SH-SY5Y (cell line): ENCODE results near the gene SPTBN4.

Experiments
- GATA2 ChIP-seq: IDR thresholded peaks from 2 replicates; pipeline ENCODE4 v1.6.1; 2011; ENCODE audit warnings: mild to moderate bottlenecking, low read depth, low read length
- GATA3 ChIP-seq: IDR thresholded peaks from 2 replicates; pipeline ENCODE4 v1.6.1; 2011; ENCODE audit warnings: low read depth, mild to moderate bottlenecking, low read length, moderate library complexity

SPTBN4 gene

DNA sequence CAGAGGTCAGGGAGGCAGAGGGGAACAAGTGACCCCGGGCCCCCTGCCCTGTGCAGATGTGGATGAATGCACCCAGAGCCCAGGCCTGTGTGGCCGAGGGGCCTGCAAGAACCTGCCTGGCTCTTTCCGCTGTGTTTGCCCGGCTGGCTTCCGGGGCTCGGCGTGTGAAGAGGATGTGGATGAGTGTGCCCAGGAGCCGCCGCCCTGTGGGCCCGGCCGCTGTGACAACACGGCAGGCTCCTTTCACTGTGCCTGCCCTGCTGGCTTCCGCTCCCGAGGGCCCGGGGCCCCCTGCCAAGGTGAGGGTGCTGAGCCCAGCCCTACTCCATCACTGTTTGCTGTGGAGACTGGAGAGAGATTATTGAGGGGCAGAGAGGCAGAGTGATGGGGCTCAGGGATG is 144.3 kb downstream of the SPTBN4 start:
- TF ChIP-seq GATA3 = no peak
- TF ChIP-seq GATA2 = no peak

DNA sequence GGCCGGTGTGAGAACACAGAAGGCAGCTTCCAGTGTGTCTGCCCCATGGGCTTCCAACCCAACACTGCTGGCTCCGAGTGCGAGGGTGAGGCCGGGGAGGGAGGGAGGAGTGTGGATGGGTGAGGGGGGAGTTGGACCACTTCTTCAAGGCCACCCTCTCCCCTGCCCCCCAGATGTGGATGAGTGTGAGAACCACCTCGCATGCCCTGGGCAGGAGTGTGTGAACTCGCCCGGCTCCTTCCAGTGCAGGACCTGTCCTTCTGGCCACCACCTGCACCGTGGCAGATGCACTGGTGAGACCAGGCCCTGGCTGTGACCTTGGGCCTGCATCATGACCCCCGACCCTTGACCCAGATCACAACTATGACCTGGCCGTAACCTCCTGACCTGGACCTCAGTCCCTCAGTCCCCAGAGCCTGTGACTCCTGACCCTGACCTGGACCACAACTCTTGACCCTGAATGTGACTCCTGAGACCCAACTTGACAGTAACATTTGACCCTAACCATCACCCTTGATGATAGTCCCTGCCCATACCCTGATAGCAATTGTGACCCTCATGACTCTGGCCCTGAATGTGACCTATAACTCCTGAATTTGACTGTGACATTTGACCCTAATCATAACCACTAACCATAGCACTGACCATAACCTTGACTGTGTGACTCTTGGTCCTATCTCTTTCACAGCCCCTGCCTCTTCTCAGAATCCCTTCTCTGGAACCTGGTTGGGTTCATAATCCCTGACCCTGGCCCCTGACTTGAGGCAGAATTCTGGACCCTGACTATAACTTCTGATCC is 145.3 kb downstream of the SPTBN4 start:
- TF ChIP-seq GATA2 (no peak), GATA3 (no peak)

DNA sequence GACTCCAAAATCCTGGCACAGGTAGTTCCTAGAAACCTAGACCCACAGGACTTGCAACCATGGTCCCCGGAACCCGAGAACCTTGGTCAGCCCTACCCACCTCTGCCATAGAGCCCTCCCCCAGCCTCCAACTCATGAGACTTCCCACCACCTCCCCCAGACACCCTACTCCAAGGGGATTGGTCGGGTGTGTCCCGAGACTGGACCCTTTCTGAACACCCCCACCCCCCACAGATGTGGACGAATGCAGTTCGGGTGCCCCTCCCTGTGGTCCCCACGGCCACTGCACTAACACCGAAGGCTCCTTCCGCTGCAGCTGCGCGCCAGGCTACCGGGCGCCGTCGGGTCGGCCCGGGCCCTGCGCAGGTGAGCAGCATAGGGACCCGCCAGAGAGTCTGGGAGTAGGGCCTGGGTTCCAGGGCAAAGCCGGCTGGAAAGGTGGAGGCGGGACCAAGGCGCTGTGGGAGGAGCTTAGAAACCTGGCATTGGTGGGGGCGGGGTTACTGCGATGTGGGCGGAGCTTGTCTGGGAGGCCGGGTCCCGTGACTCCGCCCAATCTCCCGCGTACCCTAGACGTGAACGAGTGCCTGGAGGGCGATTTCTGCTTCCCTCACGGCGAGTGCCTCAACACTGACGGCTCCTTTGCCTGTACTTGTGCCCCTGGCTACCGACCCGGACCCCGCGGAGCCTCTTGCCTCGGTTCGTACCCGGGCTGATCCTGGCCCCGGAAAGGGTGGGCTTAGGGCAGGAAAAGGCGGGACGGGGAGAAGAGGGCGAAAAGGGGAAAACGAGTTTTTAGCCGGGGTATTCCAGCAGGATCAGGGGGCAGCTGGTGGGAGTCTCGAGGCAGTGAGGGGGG is 146.3 kb downstream of the SPTBN4 start:
- TF ChIP-seq GATA2 (no peak), GATA3 (no peak)

DNA sequence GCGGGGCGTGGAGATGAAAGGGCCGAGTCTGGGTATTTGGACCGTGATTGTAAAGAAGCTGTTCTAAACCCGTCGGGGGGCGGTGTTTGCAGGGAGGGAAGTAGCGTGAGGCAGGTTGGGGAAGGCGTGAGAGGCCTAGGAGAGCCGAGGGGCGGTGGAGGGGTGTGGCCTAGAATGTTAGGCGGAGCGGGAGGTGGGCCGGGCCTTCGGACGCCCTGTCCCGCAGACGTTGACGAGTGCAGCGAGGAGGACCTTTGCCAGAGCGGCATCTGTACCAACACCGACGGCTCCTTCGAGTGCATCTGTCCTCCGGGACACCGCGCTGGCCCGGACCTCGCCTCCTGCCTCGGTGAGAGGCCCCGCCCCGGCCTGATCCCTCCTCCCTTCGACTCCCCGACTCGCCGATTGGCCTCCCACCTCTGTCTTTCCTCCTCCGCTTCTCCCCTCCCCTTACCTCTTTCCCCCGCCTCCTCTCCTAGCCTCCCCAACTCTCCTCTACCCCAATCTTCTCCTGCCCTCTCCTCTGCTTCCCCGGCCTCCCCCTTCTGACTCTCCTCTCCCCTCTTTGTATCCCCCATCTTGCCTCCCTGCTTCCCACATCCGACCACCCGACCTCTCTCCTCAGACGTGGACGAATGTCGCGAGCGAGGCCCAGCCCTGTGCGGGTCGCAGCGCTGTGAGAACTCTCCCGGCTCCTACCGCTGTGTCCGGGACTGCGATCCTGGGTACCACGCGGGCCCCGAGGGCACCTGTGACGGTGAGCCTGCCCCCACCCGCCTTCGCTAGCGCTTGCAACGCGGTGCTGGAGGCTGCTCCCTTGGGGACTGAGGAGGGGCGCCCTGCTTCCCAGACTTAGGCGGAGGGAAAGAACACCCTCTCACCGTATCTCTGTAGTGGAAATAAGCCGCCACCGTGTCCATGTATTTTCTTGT is 147.2 kb downstream of the SPTBN4 start:
- no peak for TF ChIP-seq GATA2
- TF ChIP-seq GATA3 = no peak

DNA sequence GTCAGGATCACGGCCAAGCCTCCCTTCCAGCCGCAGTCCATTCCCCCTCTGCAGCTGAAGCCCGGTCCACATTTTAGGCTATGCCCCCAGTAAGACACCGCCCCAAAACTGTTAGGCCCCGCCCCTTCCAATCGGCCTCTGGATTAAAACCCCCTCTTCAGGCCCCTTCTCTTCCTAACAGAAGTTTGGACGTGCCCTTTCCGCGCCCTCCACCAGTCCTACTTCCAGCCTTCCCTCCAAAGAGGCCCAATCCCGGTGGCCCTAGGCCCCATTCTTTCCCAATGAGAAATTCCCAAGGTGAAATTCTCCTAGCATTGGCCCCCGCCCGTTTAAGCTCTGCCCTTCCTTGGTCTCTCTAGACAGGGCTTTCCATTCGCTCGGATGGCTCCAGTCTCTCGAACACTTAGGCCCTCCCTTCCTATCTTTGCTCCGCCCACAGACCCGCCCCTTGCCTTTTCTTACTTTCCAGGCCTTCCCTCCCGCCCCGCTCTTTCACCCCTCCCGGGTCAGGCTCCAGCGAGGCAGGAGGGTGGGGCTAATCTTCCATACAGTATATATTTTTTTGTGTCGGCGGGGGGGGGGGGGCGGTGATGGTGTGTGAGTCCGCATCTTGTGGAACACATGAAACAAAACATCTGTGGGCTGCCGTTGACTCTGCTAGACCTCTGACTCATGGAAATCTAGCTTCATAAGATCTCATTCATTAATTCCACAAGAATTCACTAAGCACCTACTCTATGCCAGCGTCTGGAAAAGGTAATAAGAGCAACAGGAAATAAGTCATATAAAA is 148.0 kb downstream of the SPTBN4 start:
- TF ChIP-seq GATA3 = no peak
- no peak for TF ChIP-seq GATA2

DNA sequence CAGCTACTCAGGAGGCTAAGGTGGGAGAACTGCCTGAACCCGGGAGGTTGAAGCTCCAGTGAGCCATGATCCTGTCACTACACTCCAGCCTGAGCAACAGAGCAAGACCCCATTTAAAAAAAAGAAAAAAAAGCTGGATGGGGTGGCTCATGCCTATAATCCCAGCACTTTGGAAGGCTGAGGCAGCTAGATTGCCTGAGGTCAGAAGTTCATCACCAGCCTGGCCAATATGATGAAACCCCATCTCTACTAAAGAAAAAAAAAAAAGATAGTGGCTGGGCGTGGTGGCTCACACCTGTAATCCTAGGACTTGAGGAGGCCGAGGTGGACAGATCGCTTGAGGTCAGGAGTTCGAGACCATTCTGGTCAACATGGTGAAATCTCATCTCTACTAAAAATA is 149.4 kb downstream of the SPTBN4 start:
- no peak for TF ChIP-seq GATA2
- TF ChIP-seq GATA3 = no peak

DNA sequence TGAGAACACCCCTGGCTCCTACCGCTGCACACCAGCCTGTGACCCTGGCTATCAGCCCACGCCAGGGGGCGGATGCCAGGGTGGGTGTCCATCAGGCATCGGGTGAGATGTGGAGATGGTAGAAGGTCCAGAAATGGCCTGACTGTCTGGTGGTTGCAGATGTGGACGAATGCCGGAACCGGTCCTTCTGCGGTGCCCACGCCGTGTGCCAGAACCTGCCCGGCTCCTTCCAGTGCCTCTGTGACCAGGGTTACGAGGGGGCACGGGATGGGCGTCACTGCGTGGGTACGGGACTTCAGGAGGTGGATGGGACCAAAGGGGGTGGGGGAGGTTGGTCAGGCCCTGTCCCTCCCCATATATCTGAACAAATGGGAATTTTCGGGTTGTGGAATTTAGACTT is 150.1 kb downstream of the SPTBN4 start:
- TF ChIP-seq GATA3 (no peak), GATA2 (no peak)

DNA sequence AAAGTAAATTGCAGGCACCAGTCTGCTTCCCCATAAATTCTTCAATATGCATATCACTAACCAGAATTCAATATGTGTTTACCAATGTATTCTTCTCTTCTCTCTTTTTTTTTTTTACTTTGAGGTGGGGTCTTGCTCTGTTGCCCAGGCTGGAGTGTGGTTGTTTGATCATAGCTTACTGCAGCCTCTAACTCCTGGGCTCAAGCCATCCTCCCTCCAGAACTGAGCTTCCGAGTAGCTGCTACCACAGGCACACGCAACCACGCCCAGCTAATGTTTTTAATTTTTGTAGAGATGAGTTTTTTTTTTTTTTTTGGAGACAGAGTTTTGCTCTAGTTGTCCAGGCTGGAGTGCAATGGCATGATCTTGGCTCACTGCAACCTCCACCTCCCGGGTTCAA is 151.2 kb downstream of the SPTBN4 start:
- TF ChIP-seq GATA3 (no peak), GATA2 (no peak)

DNA sequence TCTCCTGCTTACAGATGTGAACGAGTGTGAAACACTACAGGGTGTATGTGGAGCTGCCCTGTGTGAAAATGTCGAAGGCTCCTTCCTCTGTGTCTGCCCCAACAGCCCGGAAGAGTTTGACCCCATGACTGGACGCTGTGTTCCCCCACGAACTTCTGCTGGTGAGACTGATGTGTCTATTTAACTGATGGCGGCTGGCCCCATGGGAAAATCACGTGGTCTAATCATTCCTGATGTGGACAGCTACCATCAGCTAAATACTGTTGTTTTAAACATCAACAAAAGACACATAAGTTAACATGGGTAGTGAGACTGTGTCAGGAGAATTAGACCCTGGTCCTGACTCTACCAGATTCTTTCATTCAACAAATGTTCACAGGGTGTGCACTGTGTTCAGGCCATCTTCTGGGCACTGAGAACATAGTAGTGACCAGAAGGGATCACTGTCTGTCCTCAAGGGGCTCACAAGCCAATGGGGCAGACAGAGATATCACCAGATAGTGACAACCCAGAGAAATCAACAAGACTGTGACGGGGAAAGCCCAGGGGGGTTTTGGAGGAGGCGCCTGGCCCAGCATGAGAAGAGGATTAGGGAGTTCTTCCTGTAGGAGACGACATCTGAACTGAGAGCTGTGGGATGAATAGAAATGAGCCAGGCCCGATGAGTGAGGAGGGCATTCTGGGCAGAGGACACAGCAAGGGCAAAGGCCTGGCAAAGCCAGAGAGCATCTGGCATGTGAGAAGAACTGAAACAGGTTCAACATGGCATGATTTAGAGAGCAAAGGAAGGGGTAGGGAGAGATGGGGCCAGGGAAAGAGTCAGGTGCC is 152.7 kb downstream of the SPTBN4 start:
- TF ChIP-seq GATA2 = no peak

DNA sequence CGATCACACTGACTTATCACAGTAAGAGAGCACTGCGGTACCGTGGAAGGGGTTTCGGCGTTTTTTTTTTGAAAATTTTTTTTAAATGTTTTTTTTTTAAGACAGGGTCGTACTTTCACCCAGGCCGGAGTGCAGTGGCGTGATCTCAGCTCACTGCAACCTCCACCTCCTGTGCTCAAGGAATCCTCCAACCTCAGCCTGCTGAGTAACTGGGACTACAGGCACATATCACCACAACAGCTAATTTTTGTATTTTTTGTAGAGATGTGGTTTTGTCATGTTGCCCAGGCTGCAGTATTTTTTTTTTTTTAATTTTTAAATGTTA is 153.3 kb downstream of the SPTBN4 start:
- TF ChIP-seq GATA2 = no peak
- TF ChIP-seq GATA3 = no peak

DNA sequence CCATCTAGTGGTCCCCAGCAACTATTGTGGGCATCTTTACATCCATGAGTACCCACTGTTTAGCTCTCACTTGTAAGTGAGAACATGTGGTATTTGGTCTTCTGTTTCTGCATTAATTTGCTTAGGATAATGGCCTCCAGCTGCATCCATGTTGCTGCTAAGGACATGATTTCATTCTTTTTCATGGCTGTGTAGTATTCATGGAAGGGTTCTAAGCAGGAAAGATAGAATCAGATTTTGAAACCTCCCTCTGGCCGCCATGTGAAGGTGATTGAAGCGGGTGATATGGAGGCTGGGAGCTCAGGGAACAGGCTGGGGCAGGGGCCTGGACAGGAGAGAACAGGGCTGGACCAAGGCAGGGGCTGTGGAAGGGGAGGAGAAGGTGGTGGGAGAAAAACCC is 154.5 kb downstream of the SPTBN4 start:
- no peak for TF ChIP-seq GATA3
- TF ChIP-seq GATA2 = no peak

DNA sequence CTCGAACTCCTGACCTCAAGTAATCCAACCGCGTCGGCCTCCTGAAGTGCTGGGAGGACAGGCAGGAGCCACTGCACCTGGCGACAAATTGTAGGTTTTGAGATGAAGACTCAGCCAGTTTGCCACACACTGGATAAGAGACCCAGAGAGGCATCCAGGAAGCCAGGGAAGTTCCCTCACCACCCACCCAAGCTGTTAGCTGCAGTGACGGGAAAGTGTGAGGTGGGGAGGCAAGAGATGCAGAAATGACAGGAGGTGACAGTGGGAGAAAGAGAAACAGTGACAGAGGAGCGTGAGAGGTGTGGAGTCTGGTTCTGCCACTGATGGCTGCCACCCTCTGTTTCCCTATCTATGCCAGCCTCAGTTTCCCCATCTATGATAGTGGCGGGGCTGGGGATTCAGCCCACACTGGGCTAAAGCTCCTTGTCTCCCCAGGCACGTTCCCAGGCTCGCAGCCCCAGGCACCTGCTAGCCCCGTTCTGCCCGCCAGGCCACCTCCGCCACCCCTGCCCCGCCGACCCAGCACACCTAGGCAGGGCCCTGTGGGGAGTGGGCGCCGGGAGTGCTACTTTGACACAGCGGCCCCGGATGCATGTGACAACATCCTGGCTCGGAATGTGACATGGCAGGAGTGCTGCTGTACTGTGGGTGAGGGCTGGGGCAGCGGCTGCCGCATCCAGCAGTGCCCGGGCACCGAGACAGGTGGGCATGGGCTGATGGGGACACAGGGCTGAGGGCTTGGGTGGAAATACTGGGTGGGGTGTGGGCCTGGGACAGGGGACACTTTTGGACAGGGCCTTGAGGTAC is 155.4 kb downstream of the SPTBN4 start:
- TF ChIP-seq GATA3 = no peak
- no peak for TF ChIP-seq GATA2

DNA sequence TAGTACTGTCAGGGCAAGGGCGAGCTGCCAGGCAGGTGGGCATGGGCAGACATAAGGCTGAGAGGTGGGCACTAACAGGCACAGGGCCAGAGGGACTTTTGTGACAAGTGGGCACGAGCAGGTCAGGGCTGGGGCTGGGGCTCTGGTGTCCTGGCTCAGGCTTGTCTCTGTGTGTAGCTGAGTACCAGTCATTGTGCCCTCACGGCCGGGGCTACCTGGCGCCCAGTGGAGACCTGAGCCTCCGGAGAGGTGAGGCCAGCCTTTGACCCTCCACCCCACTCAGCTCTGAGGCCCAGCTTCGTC is 155.9 kb downstream of the SPTBN4 start:
- TF ChIP-seq GATA3 = no peak
- no peak for TF ChIP-seq GATA2
